Amniotic stem cell (primary cell): ENCODE data around the gene SCN9A.

Experiments
- DNase-seq: peaks from one replicate; lab custom pipeline; 2025; lab: John Stamatoyannopoulos, UW

The SCN9A gene

DNA sequence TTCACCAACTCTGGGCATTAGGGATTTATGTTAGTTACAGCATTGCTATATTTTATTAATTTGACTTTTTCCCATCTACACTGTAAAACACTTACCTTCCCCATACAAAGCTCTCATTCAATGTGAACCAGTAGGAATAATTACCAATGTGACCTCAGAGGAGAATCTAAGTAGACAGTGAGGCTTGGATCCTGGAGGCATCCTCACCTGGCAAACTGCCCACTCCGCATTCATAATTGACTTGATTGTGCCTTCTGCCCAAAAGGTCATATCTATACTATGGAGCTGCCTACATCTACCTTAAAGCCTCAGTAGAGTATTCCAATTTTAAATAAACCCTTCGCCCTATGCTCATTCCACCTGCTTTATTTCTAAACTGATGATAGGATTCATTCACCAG lies 202.5 kb downstream of the SCN9A start:
- DNase-seq = no peak

GRCh38 chr2:166171216-166171615 lies 204.5 kb downstream of the SCN9A start:
- DNase-seq = no peak

DNA sequence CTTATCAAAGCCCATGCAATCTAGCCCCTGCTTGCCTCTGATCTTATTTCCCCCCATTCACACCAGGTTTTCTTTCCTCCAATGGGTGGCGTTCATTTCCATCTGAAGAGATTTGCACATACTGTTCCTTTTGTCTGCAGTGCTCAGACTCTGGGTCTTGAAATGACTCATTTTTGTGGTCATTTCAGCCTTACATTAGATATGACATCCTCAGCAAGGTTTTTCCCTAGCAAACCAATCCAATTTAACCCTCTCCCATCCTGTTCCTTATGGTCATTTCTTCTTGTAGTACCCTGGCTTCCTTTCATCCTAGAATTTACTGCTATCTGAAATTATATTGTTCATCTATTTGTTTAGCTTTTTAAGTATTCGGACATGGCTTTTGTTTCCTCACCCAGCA lies 205.4 kb downstream of the SCN9A start:
- DNase-seq = no peak

DNA sequence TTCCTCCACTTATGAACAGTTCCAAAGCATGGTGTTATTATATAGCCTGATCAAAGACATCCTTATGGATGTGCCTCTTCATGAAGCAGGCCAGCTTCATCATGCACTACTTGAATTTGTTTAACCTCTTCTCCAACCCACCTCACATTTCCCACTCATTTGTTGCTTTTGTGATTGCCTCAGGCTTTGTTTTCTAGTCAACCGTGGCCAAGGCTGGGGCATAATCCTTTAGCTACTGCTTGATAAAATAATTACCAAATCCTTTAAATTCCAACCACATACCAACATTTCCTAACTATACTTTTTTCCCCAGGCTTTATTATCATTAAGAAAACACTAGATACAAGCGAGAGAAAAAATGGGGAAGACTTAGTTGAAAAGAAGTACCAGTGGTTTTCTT lies 208.3 kb downstream of the SCN9A start:
- DNase-seq = peak; percentile 33

- DNase-seq = no peak
These were observed 212.0 kb downstream of the SCN9A start for GRCh38 chr2:166163775-166164174.

GRCh38 chr2:166158546-166158945 lies 217.2 kb downstream of the SCN9A start:
- DNase-seq = no peak

GRCh38 chr2:166157578-166157977 lies 218.2 kb downstream of the SCN9A start:
- DNase-seq = no peak

GRCh38 chr2:166156985-166157490 lies 218.7 kb downstream of the SCN9A start:
- no peak for DNase-seq

DNA sequence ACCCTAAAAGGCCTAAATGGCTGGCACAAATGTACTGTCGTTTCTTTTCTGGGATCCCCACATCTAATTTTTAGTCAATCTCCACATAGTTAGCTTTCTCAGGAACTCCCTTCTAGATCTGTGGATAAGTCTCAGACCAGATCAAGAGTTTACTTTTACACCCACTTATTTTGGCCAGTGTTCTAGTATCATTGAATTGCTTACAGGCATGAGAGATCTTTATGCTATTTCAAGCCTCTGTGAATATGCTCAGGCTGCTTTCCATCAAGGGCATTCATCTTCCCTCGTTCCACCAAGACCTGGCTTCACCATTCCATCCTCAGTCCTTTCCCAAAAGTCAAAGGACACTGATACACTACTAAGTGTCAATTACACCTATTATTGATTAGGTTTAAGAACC lies 220.2 kb downstream of the SCN9A start:
- DNase-seq = no peak

DNA sequence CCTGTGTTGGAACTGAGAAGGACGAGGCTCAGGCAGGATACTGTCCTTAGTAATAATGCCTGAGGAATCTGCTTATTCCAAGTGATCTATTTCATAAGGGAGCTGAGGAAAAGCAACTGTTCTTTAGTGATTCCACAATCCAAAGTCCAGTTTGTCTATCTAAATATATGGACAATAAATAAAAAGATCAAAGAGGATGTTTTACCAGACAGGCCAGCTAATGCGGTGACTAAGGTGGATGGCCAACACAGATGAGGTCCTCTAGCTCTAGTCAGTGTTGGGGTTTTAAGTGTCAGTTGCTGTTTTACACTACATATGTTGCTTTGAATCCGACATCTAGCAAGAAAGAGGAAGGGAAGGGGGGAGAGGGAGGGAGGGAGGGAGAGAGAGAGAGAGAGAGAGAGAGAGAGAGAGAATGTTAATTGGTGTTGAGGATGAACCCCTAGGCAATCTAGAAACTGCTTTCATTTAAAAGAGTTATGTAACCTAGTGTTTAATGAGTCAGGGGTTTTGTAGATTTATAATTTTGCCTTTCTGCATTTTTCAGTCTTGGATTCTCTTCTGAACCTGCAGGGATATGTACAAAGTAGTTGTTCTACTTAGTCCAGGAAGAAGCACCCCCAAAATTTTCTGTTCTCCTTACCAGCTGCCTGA lies 220.9 kb downstream of the SCN9A start:
- no peak for DNase-seq

GRCh38 chr2:166152064-166152463 lies 223.7 kb downstream of the SCN9A start:
- DNase-seq = no peak

DNA sequence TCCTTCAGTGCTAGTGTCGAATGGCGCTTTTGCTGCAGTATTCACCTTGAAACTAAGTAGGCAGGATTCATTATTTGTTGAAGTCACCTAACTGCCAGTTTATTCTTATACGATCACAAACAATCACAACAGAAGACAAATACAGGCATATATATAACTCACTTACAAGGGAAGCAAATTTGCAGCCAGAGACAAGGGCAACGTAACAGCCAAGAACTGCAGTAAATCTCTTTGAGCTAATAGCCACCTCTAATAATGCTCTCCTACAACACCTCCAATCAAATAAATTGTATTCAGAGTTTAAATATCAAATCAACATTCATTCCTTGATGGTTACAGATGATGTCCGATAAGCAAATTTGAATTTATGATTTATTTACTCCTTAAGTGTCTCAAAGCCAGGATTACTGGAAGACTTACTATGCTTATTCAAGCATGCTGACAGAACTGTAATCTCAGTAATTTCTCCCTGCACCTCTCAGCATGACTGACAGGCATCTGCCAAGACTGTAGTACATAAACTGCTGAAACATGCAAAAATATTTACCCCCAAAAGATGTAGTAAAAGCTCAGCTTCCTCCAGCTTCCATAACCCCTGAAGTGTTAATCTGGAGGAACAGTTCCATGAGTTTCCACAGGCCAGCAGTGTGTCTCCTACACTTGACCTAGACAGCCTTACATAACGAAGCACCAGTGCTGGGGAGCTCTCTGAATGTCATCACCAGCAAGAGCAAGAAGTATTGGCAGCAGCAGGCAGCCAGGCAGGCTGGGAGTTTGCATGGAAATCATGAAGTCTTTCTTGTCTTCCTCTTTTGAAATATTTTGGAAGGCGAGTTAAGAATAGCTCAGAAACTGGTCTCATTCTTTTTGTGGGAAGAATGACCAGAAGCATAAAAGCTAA lies 227.0 kb downstream of the SCN9A start:
- DNase-seq = no peak

- DNase-seq = no peak
These were observed 227.9 kb downstream of the SCN9A start for GRCh38 chr2:166147883-166148282.
